Dermis microvascular lymphatic vessel endothelial cell (primary cell): ENCODE results near the gene WNT7A. TPM values are rescaled to one million over a fixed set of nuclear protein-coding genes. Genes with fewer than 3 reads are reported as not detected.

Experiments
- DNase-seq, 2 donors: peaks; one replicate each; pipeline versions ENCODE4 v3.0.0 to v3.0.0-alpha.2; 2010; ENCODE audit warnings: low read depth in 2 of 2
- total RNA-seq: library from RNA; depleted of rRNA; stranded (reverse); fragments of >200 nt; gene quantifications from 2 replicates; pipeline ENCODE4 v1.2.1, GENCODE V29; 2014

Gene WNT7A
- total RNA-seq, 1 donor from 2014 or later = not detected

DNA sequence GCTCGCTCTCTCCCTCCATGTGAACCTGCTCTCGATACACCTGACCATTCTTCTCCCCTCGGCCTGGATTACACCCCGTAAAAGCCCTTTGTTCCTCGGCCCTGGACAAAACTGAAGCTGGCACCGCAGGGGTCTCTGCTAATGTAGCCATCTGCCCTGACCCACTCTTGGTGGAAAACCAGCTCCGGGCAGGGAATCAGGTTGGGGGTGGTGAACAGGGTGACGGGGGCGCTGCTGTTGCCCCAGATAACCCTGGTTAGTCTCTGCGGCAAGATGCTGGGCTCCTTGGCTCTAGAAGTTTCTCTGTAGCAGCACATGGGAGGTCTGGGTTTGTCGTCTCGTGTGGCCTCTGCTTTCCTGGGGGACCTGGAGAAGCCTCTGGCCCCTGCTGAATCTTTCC is 86.4 kb downstream of the WNT7A start:
- no peak for DNase-seq

DNA sequence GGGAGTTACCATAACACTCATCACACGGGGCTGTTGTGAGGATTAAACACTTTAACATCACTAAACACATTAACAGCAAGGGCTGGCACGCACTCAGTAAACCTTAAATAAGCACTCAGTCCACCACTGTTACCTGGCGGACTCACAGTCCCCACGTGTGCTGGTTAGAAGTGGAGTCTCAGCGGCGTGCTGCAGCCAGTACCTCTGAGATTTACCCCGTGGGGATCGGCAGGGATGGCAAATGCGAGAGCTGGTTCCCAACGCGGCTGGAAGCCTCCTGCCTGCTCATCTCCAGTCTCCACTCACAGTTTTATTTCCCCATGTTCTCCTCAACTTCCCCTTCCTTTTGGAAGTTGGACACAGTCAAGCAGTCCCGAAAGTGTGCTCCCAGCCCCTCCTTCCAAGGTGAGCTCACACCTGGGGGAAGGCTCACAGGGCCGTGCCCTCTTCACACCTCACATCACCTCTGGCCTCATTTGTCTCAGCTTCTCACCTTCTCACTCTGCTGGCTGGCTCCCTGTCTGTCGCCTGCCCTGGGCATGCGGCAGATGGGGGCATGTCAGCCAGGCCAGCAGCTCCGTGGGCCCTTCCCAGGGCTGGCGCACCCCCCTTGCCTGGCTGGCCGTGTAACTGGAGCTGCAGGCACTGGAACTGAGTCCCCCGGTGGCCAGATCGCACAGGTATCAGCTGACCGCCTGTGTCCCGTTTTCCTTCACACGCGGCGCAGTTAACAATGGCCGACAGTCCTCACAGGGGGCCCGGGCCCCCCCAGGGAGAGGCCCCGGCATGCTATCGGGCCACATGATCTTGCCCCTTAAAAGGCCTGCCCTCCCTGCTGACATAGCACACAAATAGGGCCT is 87.1 kb downstream of the WNT7A start:
- DNase-seq = no peak

DNA sequence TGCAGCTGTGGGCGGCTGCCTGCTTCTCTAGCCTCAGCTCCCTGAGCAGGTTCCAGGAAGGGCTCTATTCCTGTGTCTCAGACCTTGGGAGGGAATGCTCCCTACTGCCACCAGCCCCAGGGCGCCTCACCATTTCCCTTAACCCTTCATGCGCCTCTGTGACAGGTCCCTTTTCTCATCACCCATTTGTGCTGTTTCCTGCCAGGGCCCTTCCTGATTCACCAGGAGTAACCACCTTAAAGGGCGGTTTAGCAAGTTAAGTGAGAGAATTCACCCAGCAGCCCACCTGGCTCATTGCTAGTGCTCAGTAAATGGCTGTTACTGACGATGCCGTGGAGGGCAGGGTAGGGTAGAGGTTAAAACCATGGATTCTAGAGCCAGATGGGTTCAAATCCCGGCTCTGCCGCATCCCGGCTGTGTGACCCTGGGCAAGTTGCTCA is 87.8 kb downstream of the WNT7A start:
- no peak for DNase-seq

DNA sequence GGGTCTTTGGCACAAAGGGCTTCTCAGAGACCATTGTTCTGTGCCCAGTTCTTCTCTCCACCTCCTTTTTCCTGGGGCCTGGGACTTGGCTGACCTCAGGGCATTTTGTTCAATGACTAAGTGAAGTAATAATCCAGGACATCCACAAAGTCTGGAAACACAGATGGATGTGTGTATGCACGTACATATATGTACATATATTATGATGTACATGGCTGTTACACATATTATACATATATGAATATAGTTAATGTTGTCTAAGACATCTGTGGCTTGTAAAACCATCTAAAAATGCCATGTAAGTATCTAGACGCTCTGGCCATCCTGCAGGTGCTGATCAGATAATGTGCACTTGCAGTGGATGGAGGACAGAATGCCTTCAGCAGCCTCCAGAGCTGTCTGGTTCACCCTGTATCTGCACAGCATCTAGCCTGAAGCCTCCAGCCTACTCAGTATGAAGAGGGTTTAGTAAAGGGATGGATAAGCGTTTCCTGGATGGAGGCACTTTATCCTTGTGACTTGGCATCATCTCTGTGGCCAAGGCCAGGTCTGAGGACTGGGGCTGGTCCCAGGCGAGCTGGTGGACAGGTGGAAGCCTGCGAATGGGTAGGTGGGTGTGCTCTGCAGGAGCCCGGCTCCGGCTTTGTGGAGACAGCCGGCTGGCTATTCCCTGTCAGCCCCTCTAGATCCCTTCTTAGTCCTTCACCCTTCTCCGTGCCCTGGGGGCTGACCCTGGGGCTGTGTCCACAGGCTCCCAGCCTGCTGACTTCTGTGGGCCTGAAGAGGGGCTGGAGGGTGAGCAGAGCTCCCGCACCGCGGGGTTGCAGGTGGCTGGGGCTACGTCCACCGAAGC is 88.4 kb downstream of the WNT7A start:
- no peak for DNase-seq

DNA sequence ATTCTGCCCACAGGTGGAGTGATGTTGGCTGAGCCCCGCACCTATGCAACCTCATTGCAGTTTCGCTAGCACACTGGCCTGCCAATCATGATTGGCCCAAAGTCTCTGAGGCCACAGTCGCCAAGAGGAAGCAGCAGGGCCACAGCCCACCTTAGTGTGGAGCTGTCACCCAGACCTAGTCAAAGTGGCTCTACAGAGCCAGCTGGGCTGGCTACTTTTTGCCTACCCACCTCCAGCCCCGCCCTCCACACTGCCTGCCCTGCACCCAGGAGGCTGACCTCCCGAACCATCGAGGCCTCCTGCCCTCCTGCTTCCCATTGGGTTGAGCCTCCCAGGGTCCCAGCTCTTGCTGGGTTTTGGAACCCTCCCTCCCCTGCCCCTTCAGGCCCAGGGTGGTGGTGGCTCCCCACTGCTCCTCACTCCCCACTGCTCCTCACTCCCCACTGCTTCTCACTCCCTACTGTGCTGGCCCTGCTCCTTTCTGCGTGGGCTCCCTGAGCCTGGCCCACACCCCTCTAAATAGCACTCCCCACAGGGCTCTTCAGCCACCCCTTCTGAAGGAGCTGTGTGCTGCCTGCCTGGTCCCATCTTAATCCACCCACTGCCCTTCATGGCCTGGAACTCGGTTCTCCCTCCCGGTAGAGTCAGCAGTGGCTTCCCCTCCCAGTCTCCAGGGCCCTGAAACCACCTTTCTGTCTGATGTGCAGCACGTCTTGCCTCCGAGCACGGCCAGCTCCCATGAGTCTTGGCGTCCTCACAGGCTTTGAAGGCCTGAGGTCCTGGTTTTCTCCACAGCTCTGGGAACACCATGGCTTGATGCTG is 89.3 kb downstream of the WNT7A start:
- no peak for DNase-seq

DNA sequence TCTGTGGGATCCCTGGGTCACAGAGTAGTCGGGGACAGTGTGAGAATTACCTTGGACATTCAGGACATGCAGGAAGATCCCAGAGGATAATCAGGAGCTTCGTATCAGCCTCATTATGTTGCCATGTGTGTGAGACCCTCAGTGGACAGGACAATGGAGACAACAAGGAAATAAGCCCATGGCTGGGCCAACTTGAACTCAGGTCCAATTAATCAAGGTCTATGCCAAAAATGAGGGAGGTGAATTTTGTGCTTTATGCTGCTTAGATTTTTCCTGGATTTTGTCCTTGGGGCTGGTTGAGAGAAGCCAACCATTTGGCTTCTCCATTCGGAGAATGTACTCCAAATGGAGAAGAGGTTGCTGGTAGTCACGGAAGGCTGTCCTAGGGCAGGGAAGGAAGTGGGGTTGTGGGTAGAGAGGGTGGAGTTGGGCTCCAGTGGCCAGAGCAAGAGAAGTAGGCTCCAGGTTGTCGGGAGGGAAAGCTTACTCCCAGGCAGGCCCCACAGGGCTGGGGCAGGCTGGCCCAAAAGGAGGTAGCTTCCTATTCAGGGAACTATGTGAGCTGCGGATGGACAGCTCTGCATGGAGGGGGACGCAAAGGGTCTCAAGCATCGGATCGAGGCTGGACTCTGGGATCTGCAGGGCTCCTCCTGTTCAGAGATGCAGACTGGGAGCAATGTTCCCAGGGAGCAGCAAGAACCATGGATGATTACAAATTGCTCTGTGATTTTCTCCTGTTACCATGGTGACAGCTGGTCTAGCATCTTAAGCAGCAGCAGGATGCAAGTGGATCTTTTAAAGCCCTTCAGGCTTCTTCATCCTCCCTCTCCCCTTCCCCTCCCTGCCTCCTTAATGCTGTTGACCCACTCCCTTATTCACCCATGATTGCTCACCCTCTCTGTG is 91.1 kb downstream of the WNT7A start:
- DNase-seq = no peak

DNA sequence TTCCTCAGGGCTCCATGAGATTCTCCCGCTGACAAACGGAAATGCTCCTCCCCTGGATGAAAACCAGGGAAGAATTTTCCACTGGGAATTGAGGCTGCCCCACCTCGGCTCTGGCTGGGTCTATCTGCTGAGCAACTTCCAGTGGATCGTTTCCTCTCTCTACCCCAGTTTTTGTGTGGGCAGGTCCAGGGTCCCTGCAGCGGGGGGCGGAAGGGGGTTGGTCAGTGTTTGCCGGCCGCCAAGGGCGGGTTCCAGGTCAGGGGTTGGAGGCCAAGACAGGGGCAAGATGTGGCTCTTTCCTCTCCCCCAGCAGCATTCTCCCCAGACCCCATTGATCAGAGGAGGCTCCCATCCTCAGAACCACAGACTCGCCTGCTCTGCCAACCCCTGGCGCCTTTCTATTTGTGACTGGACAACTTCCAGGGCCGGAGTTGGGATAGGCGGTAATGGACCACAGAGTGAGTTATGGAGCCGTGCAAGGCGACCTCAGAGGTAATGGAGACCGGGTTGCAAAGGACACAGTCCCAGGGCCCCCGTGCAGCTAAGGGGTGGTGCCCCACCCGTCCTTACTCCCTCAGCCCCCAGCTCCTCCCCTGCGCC is 92.2 kb downstream of the WNT7A start:
- no peak for DNase-seq

DNA sequence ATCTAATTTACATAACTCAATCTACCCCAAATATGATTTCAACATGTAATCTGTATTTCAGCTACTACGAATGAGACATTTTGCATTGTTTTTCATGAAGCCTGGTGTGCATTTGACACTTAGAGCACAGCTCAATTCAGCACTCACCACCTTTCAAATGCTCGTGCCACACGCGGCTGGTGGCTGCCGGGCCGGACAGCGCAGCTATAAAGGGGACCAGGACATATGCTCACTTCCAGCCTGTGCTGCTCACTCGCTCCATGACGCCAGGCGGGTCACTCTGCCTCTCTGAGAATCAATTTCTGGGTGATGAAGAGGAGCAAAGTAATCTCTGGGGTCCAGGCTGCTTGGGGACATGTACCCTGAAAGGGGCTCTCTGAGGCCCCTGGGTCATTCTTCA is 93.1 kb downstream of the WNT7A start:
- no peak for DNase-seq

DNA sequence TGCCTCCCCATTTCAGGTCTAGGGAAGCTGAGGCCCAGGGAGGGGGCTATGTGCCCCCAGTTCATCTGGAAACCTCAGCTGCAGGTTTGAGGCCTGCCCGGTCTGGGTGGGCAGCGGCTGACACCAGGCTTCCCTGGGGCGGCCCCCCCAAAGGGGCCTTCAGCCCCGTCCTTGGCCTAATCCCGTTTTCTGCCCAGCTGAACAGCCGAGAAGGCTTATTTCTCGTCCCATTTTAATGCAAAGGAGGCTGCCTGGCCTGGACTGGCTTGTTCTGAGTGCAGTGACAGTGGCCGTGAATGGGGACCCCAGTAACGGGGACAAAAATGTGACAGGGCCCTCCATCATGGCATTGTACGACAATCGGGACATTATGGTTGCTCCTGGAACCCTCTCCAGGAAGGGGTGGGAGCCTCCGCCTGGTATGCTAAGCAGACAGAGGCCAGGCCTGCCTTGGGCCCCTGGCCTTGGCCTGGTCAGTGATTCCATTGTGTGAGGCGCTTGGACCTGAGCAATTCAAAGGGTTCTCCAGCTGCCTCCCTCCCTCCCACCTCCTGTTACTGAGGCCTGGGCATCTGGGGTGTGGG is 93.9 kb downstream of the WNT7A start:
- no peak for DNase-seq

DNA sequence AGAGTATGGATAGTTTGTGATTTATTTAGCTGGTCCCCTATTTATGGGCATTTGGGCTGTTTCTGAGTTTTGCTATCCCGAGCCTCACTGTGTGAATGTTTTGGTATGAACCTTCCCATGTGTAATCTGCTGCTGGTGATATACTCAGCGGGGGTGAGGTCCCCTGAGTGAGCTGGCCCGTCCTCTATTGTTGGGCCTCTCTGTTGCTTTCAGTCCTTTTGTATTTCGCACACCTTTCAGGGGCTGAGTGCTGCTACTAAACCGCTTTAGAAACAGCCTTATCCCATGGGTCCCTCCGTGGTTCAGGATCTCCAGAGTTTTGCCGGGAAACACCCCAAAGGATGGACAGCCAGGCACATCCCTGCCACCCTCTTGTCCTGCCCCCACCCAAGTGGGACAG is 94.5 kb downstream of the WNT7A start:
- DNase-seq = no peak

DNA sequence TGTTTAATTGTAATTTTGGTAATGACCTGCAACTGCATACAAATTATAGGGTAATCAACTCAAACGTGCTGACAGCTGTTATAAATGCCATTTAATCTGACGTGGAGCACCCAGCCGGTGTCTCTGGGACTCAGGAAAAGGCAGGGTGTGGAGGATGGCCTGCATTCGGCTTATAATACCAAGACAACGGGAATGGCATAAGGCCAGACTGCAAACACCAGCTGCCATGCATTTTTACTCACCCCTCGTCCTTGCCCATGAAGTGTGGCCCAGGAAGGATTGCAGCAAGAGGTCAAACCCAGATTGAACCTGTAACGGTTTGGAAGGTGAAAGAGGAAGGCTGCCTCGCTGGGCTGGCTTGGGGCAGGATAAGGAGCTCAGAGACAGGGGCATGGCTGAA is 96.4 kb downstream of the WNT7A start:
- DNase-seq = no peak

DNA sequence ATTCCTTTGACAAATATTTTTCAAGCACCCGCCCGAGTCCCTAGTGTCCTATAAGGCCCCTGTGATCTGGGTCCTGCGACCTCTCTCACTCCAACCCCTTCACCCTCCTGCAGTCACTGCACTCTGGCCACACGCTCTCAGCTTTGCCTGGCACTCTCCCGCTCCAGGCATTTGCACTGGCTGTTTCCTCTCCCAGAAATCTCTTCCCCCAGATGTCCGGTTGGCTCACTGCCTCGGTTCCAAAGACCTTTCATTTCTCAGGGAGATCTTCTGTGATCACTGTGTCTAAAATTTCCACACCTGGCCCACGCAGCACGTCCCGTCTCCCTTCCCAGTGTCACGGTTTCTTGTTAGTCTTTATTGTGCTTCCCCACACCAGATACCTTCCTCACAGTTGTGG is 97.4 kb downstream of the WNT7A start:
- peak; percentile 52 to 56 for DNase-seq

DNA sequence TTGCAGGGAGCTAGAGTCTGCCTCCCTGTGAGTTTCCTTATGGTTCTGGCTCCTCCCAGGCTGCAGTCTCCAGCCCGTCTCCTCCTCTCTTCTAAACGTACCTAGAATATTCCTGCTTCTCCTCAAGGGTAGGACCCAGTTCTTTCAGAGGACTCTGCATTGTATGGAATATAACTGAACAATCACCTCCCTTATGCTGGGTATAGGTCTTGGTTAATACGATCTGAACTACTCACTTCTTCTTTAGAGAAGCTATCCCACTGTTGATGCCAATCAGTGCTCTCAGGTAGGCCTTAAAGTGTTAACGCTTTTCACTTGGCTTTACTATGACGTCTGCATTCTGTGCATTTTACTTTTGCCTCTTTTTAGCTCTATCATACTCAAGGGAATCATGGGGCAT is 98.5 kb downstream of the WNT7A start:
- no peak for DNase-seq

DNA sequence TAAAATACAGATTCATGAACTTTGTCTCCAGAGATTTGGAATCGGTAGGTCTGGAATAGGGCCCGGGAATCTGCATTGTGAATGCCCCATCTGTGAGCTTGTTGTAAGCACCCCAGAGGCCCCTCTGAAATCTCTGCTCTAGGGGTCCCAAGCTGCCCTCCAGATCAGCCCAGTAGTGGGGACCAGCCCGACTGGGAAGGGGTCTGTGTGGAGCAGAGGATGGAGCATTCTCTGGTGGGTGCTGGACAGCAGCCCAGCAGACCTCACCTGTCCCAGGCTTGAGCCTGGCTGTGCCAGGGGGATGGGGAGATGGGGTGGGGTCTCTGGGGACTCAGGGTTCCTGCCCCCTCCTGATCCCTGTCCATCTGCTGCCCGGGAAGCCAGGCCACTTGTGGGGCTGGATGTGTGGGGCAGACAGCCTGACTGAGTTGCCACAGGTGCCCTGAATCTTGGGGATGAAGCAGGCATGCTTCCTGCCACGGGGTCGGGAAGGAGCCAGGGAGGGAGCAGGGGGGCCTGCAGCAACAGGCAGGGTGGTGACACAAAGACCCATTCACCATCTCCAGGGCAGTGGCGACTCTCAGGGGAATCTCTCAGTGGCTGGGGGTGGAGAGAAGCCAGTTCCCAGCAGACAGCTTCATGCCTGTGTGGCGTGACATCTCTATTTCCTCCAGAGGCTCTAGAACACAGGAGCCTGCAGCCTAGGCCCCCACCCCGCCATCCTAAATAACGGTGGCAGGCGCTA is 99.3 kb downstream of the WNT7A start:
- no peak for DNase-seq

DNA sequence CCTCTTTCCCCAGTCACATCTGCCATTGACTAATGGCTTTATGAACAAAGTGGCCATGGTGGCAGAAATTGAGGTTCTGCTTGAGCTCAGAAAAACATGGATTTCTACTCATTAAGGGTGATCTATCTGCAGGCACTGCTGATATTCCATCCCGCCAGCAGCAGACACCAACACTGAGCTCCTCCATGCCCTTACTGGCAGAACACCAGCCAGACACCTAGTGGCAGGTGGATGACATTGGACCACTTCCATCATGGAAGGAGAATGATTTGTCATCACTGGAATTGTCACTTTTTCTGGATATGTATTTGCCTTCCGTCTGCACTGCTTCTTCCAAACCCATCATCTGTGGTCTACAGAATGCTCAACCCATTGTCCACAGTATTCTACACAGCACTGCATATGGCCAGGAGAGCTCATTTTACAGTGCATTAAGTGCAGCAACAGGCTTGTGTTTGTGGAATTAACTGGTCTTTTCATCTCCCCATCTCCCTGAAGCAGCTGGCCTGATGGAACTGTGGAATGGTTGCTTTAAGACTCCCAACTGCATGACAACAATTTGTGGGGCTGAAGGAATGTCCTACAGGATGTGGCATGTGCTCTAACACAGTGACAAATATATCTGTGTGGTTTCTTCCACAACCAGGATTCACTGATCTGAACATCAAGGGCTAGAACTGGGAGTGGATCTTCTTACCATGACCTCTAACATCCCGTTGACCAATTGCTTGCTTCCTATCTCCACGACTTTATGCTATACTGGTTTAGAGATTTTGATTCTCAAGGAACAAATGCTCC is 103.4 kb downstream of the WNT7A start:
- DNase-seq = no peak

DNA sequence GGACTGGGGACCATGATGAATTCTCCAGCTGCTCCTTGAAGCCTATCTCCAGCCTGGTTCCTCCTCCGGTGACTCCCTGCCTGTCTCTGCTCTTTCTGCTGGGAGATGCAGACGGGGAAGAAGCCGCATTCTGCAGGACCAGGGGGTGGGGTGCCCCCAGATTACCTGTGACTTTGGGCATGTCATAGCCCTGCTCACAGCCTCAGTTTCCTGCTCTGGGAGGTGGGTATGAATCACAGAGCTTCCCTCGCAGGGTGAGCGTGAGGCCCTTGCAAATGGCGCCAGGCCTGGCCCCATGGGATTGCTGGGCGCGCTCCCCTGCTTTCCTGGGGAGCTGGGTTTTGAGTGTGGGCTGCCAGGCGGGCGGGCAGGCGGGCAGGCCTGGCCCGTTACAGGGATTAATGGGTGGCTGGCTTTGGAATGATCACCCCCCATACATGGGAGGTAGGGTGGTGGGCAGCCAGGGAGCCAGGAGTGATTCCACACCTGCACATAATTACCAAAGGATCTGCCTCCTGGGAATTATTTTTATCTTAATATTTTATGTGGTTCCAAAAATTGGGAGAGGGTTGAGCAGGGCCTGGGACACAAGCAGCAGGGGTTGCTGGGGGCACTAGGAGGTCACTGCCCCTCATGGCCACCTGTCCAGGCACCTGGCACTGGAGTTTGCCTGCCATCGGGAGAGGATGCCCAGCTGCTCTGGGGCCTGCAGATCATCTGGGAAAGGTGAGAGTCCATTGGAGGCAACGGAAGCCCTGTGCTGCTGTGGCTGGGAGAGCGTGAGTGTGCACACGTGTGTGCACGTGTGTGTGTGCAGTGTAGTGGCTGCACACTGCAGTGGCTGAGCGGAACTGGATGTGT is 106.8 kb downstream of the WNT7A start:
- no peak for DNase-seq

DNA sequence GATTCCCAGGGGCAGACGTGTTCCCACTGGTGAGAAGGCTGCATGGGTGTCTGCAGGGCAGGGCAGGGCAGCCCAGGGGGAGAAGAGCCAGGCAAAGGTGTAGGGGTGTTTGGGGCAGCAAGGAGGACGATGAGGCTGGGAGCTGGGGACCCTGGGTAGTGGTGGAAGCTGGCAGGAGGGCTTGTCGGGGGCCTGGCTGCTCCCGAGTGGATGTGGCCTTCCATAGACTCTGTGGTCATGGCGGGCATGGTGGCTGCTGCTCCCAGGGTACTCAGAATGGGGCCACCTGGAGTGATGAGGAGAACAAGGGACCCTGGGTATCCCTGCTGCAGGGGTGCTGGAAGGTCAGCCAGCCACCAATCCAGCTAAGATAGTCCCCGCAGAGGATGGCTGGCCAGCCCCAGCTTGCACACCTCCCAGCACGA is 107.5 kb downstream of the WNT7A start:
- no peak for DNase-seq
